GM21381 (cell line): Measurements from ENCODE around the gene MTA3.
"Not testable (repeated sequence)": the region's sequence is repeated elsewhere in the genome, so short reads cannot be mapped to it uniquely, and the experiment has no call there.

ENCODE experiments used
- ATAC-seq: cut with Tn5 transposase; IDR thresholded peaks from one replicate; pipeline ENCODE4 v1.9.1; 2021; ENCODE audit warnings: mild to moderate bottlenecking, moderate library complexity; ENCODE audit not compliant: unreplicated experiment

MTA3 gene

GRCh38 chr2:42606166-42606565 is 37.7 kb downstream of the MTA3 start:
- not testable (repeated sequence) for ATAC-seq

- no peak for ATAC-seq
Measured at GRCh38 chr2:42607101-42607637, 38.7 kb downstream of the MTA3 start.

- ATAC-seq = no peak
Measured at GRCh38 chr2:42613281-42614064, 45.0 kb downstream of the MTA3 start.

- ATAC-seq = no peak
Measured at GRCh38 chr2:42614838-42615237, 46.4 kb downstream of the MTA3 start.

- ATAC-seq = no peak
Measured at GRCh38 chr2:42618116-42618515, 49.7 kb downstream of the MTA3 start.

GRCh38 chr2:42618972-42619371 is 50.5 kb downstream of the MTA3 start:
- ATAC-seq = no peak

GRCh38 chr2:42621626-42622025 is 53.2 kb downstream of the MTA3 start:
- not testable (repeated sequence) for ATAC-seq

- ATAC-seq = no peak
Measured at GRCh38 chr2:42622943-42623676, 54.7 kb downstream of the MTA3 start.

GRCh38 chr2:42624047-42624446 is 55.6 kb downstream of the MTA3 start:
- ATAC-seq = no peak

- ATAC-seq = not testable (repeated sequence)
Measured at GRCh38 chr2:42628024-42628423, 59.6 kb downstream of the MTA3 start.

- no peak for ATAC-seq
Measured at GRCh38 chr2:42636934-42637333, 68.5 kb downstream of the MTA3 start.

GRCh38 chr2:42638080-42638784 is 69.8 kb downstream of the MTA3 start:
- ATAC-seq = no peak

GRCh38 chr2:42639340-42640077 is 71.1 kb downstream of the MTA3 start:
- ATAC-seq = no peak

GRCh38 chr2:42640261-42640660 is 71.8 kb downstream of the MTA3 start:
- no peak for ATAC-seq

GRCh38 chr2:42642371-42642770 is 73.9 kb downstream of the MTA3 start:
- ATAC-seq = not testable (repeated sequence)

GRCh38 chr2:42645551-42645950 is 77.1 kb downstream of the MTA3 start:
- no peak for ATAC-seq

- no peak for ATAC-seq
Measured at GRCh38 chr2:42648796-42649195, 80.4 kb downstream of the MTA3 start.

GRCh38 chr2:42651057-42651456 is 82.6 kb downstream of the MTA3 start:
- no peak for ATAC-seq

- ATAC-seq = no peak
Measured at GRCh38 chr2:42652086-42652485, 83.7 kb downstream of the MTA3 start.

GRCh38 chr2:42653039-42653438 is 84.6 kb downstream of the MTA3 start:
- ATAC-seq = no peak
